Kidney tubule cell (primary cell): Measurements from ENCODE around the gene WWTR1.

ENCODE experiments used
- DNase-seq: peaks from one replicate; pipeline ENCODE4 v3.0.0-alpha.2; 2018; ENCODE audit warnings: low spot score

Gene WWTR1

GRCh38 chr3:149621218-149622005, 36.4 kb downstream of the WWTR1 start:
- peak; percentile 69 for DNase-seq

- no peak for DNase-seq
Observed at GRCh38 chr3:149620291-149621020, 37.4 kb downstream of the WWTR1 start.

DNA sequence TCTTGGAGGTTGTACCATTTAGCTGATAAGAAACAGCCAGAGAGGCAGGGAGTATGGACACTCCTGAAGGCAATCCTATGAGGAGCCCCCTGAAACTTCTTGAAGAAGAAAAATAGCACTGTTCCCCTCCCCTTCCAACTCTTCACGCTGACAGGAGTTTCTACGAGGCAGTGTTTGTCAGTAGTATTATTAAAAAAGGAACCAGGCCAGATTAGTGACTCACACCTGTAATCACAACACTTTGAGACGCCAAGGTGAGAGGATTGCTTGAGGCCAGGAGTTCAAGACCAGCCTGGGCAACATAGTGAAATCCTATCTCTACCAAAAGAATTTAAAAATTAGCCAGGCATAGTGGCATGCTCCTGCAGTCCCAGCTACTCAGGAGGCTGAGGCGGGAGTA, 38.7 kb downstream of the WWTR1 start:
- DNase-seq = no peak

DNA sequence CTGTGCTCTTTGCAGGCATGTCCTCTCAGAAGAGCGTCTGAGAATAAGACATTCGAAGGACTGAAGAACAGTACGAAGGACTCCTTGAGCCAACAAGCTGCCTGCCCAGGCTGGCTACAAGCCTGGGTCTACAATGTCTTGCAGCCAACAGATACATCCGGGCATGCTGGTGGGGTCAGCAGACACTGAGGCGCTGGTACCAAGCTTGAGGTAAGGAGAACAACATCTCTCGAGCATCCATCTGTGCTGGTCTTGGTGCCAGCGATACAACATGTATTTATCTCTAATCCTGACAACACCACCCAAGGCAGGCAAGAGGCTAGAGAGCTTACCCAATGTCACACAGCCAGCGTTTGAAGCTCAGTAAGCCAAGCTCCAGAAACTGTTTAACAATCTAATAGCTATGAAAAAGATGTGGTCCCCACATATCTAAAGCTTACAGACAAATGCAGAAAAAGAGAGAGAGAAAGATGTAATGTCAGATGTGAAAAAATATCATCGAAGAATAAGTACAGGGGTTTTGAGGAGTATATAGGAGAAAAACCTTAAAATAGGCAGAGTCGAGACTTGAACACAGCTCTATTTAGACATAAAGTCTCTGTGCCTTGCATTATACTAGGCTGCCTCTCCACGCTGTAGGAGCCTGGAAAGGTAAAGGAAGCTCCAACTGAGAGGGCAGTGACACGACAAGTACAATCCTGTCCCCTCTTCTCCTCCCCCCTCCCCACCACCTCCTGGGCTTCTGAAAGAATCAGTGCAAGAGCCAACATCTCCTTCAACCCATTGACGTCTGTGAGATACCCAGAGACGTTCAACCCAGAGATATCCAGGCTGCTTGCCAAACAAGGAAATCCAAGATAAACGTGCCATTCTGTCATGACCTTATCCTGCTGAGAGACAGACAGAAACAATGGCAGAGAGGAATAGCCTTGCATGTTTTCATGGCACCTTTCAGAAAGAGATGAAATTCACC, 39.4 kb downstream of the WWTR1 start:
- DNase-seq = no peak

DNA sequence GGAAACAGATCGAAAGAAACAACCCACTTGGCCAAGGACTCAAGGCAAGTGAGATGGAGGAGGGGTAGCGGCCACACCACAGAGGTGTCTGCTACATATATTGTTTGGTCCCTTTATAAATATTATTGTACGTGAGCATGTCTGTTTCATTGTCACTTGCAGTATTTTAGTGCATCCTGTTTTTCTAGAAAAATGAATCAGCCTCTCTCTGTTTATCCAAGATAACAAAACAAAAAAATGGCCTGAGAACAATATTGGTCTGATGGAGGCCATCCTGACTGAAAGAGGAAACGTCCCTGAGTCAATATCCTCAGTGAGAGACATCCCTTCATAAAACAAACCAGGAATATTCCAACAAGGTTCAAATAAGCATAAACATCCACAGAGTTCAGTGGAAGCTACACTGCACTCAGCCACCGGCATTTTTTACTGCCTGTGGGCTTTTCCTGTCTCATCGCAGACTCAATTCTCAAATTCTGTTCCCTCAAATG, 42.0 kb downstream of the WWTR1 start:
- no peak for DNase-seq

GRCh38 chr3:149613988-149614387, 43.8 kb downstream of the WWTR1 start:
- no peak for DNase-seq

- no peak for DNase-seq
Observed at GRCh38 chr3:149612456-149612855, 45.4 kb downstream of the WWTR1 start.

- DNase-seq = no peak
Observed at GRCh38 chr3:149611149-149611548, 46.7 kb downstream of the WWTR1 start.

DNA sequence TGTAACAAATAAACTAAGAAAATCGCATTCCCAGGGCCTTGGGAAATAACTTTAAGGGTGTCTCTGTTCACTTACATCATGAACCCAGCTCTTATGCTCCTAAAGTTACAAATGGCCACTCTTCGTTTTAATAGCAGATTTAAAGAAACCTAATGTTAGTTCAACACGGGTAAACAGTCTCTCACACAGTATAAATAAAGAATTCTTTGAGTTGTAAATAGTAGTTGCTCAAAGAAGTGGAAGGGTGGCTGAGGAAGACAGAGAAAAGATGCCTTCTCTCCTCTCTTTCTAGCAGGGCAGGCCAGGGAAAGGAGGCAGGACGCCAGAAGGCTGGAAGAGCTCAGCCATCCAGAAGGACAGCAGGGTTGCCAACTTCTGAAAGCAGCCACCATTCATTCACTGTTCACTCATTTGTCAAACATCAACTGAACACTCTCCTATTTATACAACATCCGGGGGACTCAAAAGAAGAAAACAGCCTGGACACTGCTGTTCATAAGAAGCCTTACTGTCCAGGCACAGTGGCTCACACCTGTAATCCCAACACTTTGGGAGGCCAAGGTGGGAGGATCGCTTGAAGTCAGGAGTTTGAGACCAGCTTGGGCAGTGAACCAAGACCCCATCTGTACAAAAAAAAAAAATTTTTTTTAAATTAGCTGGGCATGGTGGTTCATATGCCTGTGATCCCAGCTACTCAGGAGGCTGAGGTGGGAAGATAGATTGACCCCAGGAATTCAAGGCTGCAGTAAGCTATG, 47.3 kb downstream of the WWTR1 start:
- peak; percentile 51 for DNase-seq

GRCh38 chr3:149609595-149609994, 48.2 kb downstream of the WWTR1 start:
- DNase-seq = peak; percentile 46

DNA sequence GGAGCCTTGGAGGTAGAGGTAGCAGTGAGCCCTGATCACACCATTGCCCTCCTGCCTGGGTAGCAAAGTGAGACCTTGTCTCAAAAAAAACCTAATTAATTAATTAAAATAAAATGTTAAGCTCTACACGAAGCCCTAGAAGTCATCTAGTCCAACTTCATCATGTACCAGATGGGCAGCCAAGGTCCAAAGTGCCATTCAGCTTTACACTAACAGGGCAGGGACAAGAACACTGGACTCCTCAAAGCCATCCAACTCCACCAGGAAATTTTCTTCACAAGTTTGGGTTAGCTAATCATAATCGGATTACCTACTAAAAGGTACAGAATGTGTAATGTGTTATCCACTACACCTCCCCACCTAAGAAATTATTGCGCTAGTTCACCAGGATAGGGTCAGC, 48.8 kb downstream of the WWTR1 start:
- no peak for DNase-seq

GRCh38 chr3:149605902-149606301, 51.9 kb downstream of the WWTR1 start:
- peak; percentile 88 for DNase-seq

DNA sequence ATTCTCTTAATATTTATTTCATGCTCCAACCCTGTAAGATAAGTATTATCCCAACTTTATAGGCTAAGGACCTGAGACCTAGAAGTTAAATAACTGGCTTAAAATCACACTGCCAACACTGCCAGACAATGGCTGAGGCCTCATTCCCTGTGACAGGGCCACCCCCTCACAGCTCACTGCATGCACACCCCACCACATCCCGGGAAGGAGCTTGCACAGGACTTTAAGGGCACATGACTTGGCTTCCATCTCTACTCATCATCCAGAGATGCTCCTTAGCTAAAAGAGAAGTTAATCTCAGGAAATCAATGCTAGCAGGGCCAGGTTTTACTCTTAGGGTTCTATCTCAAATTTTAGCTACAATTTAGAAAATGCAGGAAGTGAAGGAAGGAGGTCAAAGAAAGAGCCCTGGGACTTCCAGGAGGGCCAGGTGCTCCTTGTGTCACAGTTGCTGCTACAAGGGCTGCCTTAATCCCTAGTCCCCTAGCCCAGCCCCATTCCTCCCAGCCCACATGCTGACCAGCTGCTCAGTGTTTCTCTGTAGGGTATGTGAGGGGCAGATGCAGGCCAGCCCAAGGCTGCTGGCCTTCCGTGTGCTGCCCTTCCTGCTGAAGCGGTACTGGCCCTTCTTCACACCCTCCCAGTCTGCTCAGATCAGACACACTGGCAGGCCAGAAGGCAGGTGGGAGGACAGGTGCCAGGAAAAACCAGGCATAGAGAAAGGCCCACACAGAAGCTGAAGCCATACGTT, 53.5 kb downstream of the WWTR1 start:
- peak; percentile 57 for DNase-seq

DNA sequence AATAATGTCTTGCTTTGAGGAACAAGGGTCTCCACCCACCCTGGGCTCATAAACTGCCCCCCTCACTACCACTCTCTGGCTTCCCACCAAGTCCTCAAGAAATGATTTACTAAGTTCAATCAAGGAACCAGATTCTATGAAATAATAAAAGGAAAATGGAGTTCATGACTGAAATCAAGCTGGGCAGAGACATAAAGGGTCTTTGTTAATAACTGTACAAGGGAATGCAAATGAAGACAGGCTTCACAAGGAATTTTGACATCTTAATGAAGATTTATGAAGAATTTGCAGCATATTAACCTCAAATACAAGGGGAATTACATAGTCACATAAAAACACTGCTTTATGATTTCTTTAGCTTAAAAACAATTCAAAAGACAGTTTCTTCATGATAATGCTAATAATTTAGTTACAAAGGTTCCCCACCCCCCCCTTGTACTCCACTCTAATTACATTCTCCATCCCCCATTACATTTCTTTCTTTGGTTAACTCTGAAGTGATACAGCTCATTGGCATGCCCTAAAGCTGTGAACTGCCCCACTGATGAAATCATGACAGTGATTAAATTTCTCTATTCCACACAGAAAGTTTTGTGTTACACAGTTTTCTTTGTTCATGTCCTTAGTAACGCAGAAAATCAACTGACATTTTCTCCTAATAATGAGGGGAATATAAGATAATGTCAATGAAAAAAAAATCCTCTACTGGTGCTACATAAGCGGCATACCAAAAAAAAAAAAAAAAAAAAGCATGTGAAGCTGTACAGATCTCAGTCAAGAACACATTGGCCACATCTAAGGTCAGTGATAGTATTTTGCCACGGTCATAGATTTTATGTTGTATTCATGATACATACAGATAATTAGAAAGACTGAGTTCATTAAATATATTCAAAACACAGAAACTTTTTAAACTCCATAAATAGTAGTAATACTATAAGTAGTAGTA, 54.4 kb downstream of the WWTR1 start:
- peak; percentile 81 for DNase-seq

DNA sequence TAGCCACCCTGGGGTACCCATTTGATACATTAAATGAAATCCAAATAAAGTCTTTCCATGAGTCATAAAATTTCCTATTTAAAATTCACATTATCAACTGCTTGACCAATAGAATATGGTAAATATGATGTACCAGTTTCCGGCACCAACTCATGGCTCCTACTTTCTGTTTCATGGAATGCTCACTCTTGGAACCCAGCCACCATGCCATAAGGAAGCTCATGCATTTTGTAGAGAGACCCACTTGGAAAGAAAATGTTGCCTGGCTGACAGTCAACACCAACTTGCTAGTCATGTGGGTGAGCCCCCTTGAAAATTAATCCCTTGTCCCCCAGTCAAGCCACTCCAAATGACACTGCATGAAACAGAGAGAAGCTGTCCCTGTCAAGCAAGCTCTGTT, 57.2 kb downstream of the WWTR1 start:
- DNase-seq = peak; percentile 46

DNA sequence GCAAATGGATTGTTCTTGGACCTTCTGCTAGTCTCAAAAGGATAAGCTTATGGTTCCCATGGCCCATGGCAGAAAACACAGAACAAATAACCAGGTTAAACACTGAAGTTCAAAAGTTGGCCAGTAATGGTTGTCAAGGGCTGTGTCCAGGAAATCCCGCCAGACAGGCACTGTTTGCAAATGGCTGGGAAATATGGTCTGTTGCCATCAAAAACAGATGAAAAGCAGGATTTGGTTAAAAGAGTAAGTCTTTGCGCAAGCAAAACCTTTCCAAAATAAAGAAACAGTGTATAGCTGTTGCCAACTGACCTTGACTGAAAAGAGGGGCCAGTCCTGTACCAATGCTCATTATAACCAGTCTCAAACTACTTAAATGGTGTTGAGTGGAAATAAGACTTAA, 58.6 kb downstream of the WWTR1 start:
- DNase-seq = no peak

- DNase-seq = peak; percentile 68
Observed at GRCh38 chr3:149596134-149596770, 61.6 kb downstream of the WWTR1 start.

- no peak for DNase-seq
Observed at GRCh38 chr3:149593418-149594160, 64.2 kb downstream of the WWTR1 start.
